Measurements from ENCODE around the gene CILP2.

GRCh38 chr19:19532806-19533701, 5.0 kb upstream of the CILP2 start:
- TF ChIP-seq CTCF (IDR thresholded peaks at IDR 0.05; ENCODE audit: low read depth, low read length, missing input control) (no peak), EGR1 (IDR thresholded peaks at IDR 0.05; ENCODE audit: low read depth in 2 of 2) (no peak), YY1 (IDR thresholded peaks at IDR 0.05) (no peak), RAD21 (IDR thresholded peaks at IDR 0.05) (no peak), GABPA (IDR thresholded peaks at IDR 0.05 in 1 of 2, conservative IDR thresholded peaks at IDR 0.05 in 1 of 2) (no peak)
- TF ChIP-seq, protein P1, sequence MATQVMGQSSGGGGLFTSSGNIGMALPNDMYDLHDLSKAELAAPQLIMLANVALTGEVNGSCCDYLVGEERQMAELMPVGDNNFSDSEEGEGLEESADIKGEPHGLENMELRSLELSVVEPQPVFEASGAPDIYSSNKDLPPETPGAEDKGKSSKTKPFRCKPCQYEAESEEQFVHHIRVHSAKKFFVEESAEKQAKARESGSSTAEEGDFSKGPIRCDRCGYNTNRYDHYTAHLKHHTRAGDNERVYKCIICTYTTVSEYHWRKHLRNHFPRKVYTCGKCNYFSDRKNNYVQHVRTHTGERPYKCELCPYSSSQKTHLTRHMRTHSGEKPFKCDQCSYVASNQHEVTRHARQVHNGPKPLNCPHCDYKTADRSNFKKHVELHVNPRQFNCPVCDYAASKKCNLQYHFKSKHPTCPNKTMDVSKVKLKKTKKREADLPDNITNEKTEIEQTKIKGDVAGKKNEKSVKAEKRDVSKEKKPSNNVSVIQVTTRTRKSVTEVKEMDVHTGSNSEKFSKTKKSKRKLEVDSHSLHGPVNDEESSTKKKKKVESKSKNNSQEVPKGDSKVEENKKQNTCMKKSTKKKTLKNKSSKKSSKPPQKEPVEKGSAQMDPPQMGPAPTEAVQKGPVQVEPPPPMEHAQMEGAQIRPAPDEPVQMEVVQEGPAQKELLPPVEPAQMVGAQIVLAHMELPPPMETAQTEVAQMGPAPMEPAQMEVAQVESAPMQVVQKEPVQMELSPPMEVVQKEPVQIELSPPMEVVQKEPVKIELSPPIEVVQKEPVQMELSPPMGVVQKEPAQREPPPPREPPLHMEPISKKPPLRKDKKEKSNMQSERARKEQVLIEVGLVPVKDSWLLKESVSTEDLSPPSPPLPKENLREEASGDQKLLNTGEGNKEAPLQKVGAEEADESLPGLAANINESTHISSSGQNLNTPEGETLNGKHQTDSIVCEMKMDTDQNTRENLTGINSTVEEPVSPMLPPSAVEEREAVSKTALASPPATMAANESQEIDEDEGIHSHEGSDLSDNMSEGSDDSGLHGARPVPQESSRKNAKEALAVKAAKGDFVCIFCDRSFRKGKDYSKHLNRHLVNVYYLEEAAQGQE (IDR thresholded peaks at IDR 0.05), result no peak
- TF ChIP-seq, protein P2, sequence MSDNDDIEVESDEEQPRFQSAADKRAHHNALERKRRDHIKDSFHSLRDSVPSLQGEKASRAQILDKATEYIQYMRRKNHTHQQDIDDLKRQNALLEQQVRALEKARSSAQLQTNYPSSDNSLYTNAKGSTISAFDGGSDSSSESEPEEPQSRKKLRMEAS (IDR thresholded peaks at IDR 0.05), result no peak

Measured in liver (tissue), 3 donors.